NCI-H748 treated with DMSO at 0.1 percent for 48 hours (cell line): Measurements from ENCODE around the gene MCUB.

ENCODE experiments used
- DNase-seq: peaks from one replicate; lab custom pipeline; 2025; lab: John Stamatoyannopoulos, UW

The MCUB gene

GRCh38 chr4:109729718-109730618 is 169.9 kb downstream of the MCUB start, which contains the start of gene PLA2G12A:
PLA2G12A (minus strand) TSS chr4:109730070; CDS start chr4:109729809, 261 bp downstream.
- peak; percentile 51 for DNase-seq

DNA sequence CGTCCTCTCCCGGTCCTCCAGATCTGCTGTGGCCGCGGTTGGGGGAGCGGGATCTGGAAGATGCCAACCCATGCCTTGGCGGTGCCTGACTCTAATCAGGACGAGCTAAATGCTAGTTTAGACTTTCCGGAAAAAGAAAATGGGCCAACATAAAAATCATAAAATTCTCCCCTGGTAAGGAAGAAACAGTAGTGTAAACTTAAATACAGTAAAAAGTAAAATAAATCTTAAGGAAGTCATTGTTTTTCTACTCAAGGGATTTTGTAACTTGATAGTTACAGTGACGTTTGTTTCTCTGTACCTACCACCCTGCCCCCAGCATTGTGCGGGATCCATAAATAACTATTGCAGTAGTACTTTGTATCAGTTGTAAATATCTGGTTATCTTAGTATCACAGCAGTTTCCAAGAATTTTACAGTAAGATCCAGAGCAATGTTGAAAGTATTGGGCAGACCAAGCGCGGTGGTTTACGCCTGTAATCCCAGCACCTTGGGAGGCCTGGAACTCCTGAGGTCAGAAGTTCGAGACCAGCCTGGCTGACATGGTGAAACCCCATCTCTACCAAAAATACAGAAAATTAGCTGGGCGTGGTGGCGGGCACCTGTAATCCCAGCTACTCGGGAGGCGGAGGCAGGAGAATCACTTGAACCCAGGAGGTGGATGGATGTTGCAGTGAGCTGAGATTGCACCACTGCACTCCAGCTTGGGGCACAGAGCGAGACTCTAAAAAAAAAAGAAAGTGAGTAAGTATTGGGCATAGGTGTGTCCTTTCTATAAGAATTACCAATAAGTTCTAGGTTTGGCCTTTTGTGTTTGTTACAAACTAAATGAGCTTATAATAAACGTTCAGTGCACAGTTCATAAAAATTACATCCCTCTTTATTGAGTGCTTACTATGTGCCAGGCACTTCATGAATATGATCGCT is 170.8 kb downstream of the MCUB start:
- DNase-seq = no peak

GRCh38 chr4:109733728-109734127 is 173.7 kb downstream of the MCUB start:
- no peak for DNase-seq

DNA sequence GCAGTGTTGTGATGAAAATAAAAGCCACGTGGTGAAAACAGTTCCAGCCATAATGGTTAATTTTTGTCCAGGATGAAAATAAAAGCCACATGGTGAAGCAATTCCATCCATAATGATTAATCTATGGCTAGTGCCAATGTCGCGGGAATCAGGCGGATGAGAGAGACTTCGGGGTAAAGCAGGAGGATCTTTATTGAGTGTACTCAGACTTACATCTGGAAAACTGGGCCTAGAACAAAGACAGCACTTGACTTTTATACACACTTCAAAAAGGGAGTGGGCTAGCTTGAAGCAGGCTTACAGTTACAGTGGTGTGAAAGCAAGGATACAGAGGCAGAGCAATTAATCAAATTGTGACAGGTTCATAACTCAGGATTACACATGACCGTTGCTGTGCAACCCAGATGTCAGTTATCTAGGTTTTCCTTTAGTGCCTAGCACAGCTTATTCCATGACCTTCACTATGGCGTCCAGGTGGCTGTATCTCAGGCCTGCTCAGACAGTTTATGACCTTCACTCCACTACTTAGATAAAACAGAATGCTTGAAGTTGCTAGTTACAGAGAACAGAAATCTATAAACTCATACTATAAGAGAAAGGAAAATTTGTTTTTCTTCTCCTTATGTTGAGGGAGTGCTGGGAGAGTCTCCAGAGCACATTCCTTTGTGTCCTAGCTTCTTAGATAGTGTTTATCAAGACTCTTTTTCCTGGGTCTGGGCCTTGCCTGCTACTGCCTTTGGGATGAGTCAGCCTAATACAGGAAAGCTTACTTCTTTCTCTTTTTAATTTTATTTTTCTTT is 175.7 kb downstream of the MCUB start:
- DNase-seq = no peak
